Kidney (tissue), 14 donors: ENCODE measurements around the gene CABLES2. TPM values are rescaled to one million over a fixed set of nuclear protein-coding genes. Genes with fewer than 3 reads are reported as not detected.
A peak's percentile ranks its signal among the peaks of the same experiment; 100 is the strongest.

Experiments used
- DNase-seq, 5 donors: peaks; one replicate each; pipeline ENCODE4 v3.0.0-alpha.2; 2013 to 2020
- FAIRE-seq: peaks from 2 replicates; lab custom pipeline; 2012; peaks lifted over from hg19 to GRCh38; lab: Jason Lieb, UNC
- H3K27ac ChIP-seq, 2 donors: one replicate each; pipeline ENCODE4 v1.7.0; 2013; ENCODE audit warnings: low read depth in 2 of 2, low read length in 2 of 2, inconsistent platforms in 1 of 2
- H3K27me3 ChIP-seq: one replicate; pipeline ENCODE4 v1.7.1; 2013; ENCODE audit warnings: low read length, inconsistent platforms; ENCODE audit not compliant: control insufficient read depth, insufficient read depth
- H3K36me3 ChIP-seq, 3 donors: one replicate each; pipeline versions ENCODE4 v1.7.0 to v1.7.1; 2013; ENCODE audit warnings: low read length in 3 of 3, control low read depth in 1 of 3, inconsistent platforms in 1 of 3; ENCODE audit not compliant: insufficient read depth in 3 of 3, control insufficient read depth in 2 of 3
- H3K4me1 ChIP-seq, 3 donors: one replicate each; pipeline versions ENCODE4 v1.7.0 to v1.7.1; 2013; ENCODE audit warnings: low read length in 3 of 3, inconsistent platforms in 1 of 3, low read depth in 1 of 3; ENCODE audit not compliant: control insufficient read depth in 2 of 3, insufficient read depth in 2 of 3
- H3K4me3 ChIP-seq, 3 donors: one replicate each; pipeline versions ENCODE4 v1.7.0 to v1.8.1; 2013; ENCODE audit warnings: low read length in 3 of 3, control low read depth in 1 of 3, inconsistent platforms in 1 of 3
- H3K9ac ChIP-seq, 3 donors: one replicate each; pipeline versions ENCODE4 v1.7.0 to v1.7.1; 2013; ENCODE audit warnings: low read length in 3 of 3, control low read depth in 1 of 3, inconsistent platforms in 1 of 3
- H3K9me3 ChIP-seq, 3 donors: one replicate each; pipeline versions ENCODE4 v1.7.0 to v1.7.1; 2013; ENCODE audit warnings: low read length in 3 of 3, control low read depth in 1 of 3, inconsistent platforms in 1 of 3; ENCODE audit not compliant: control insufficient read depth in 2 of 3, insufficient read depth in 1 of 3
- CTCF ChIP-seq: IDR thresholded peaks from 3 replicates; pipeline ENCODE4 v1.5.1; 2012; ENCODE audit warnings: mild to moderate bottlenecking, moderate library complexity, borderline replicate concordance; ENCODE audit not compliant: insufficient read depth; ENCODE audit errors: extremely low read depth
- intact Hi-C: fragments of 100-400 bp; cut with DNase I; formaldehyde crosslinking; loops from one replicate; pipeline ENCODE4 v1.11.1; 2022
- polyA plus RNA-seq: library from polyadenylated mRNA; stranded (reverse); fragments of 350-450 nt; fragmentation: Illumina TruSeq; extraction: RNeasy Lipid Tissue Mini Kit (QIAGEN cat#74804); gene quantifications from one replicate; pipeline ENCODE4 v1.2.3, GENCODE V29; 2014; ENCODE audit warnings: low read depth, low replicate concordance; ENCODE audit not compliant: insufficient read depth
- total RNA-seq: library from RNA; stranded (reverse); fragmentation: NEBNext Ultra II Directional; extraction: Animal tissue kit (Norgen Biotek cat#: 25700); gene quantifications from one replicate; pipeline ENCODE4 v1.2.1, GENCODE V29; 2021
- donor health status: control.
- donor health status: control.
- donor health status: control.
- donor health status: control.
- donor health status: control.
- donor health status: DM: yes; HTN: yes; CAD: no.
- donor health status: Normal renal cell carcinoma (clear cell type).

Gene CABLES2
- total and polyA plus RNA-seq, 2 donors from 2014 or later = 2.0 to 4.5 TPM

- Histone ChIP-seq H3K9me3 (peaks cover 0 to 3% (median 0%) of the 10 kb centered on the region in 3 donors), H3K4me3 (no peak overlapping the region), H3K4me1 (peaks cover 0 to 17% (median 14%) of the 10 kb centered on the region in 3 donors), H3K9ac (no peak overlapping the region), H3K27ac (no peak overlapping the region), H3K27me3 (no peaks in the 10 kb centered on the region), H3K36me3 (peaks cover 4 to 5% (median 4%) of the 10 kb centered on the region in 3 donors)
- FAIRE-seq (no peak), DNase-seq (peak in 1 of 5 donors; percentile 56)
- no peak for TF ChIP-seq CTCF
- intact Hi-C loops = loop anchor here (5.0 kb wide), 1 partner anchor 75 kb away; the partner anchor contains the start of gene ADRM1
Observed at GRCh38 chr20:62377615-62378178, 29.4 kb downstream of the CABLES2 start.

DNA sequence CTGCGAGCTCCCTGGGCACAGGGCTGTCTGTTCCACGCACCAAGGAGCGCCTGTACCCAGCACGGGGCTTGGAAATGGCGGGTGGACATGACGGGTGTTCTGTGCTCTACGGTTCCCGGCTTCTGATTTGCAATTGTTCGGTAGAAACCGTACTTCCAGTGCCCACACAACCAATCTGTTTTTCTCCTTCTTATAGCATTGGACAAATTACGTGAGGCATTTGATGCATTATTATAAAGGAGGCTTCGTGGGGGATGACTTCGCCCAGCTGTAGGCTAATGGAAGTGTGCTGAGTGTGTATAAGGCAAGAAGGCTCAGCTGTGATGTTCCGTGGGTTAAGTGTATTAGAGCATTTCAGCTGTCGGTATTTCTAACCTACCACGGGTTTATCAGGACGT, 30.0 kb downstream of the CABLES2 start:
- Histone ChIP-seq H3K9ac (no peak overlapping the region), H3K36me3 (peaks cover 3% of the 10 kb centered on the region in 3 donors), H3K27me3 (no peaks in the 10 kb centered on the region), H3K4me1 (peaks cover 0 to 14% (median 11%) of the 10 kb centered on the region in 3 donors), H3K4me3 (no peak overlapping the region), H3K9me3 (peaks cover 0 to 2% (median 0%) of the 10 kb centered on the region in 3 donors), H3K27ac (no peak overlapping the region)
- TF ChIP-seq CTCF = no peak
- DNase-seq (no peak), FAIRE-seq (no peak)
- intact Hi-C loops = loop anchor here (5.0 kb wide), 1 partner anchor 75 kb away; the partner anchor contains the start of gene ADRM1

GRCh38 chr20:62376112-62377063, 30.7 kb downstream of the CABLES2 start:
- Histone ChIP-seq H3K9me3 (no peaks in the 10 kb centered on the region), H3K4me3 (no peak overlapping the region), H3K9ac (no peak overlapping the region), H3K4me1 (peaks cover 0 to 14% (median 11%) of the 10 kb centered on the region in 3 donors), H3K36me3 (no peaks in the 10 kb centered on the region), H3K27ac (peak overlapping the region in 1 of 2 donors; percentile 51), H3K27me3 (no peaks in the 10 kb centered on the region)
- peak in 4 of 5 donors; percentile 87 to 93 (median 89) for DNase-seq
- intact Hi-C loops = loop anchor here (5.0 kb wide), 1 partner anchor 74 kb away; the partner anchor contains the start of gene ADRM1
- no peak for FAIRE-seq
- peak; percentile 24 for TF ChIP-seq CTCF
